H1 (cell line): ENCODE data around the gene THAP4. TPM values are rescaled to one million over a fixed set of nuclear protein-coding genes. Genes with fewer than 3 reads are reported as not detected.

ENCODE experiments used
- CTCF ChIA-PET: fragments of 300-600 bp; sonication (Branson Sonifier 250); formaldehyde crosslinking; loops from one replicate; lab custom pipeline; 2021; ENCODE audit not compliant: partially characterized antibody; lab: Charles Lee
- POLR2A ChIA-PET: fragments of 300-600 bp; sonication (Branson Sonifier 250); formaldehyde crosslinking; loops from one replicate; lab custom pipeline; 2021; ENCODE audit warnings: inconsistent platforms; ENCODE audit not compliant: partially characterized antibody; lab: Charles Lee
- DNase-seq, 2 experiments: peaks; one replicate each; pipeline versions ENCODE4 v3.0.0 to v3.0.0-alpha.2; 2010 to 2022; ENCODE audit warnings: low spot score in 2 of 2, low read depth in 1 of 2, mixed read lengths in 1 of 2
- FAIRE-seq: peaks from 2 replicates; lab custom pipeline; 2011; peaks lifted over from hg19 to GRCh38; lab: Jason Lieb, UNC
- H2AFZ ChIP-seq: 2 replicates; pipeline ENCODE4 v1.8.1; 2012; ENCODE audit warnings: low read length, inconsistent platforms
- H2AK5ac ChIP-seq: 2 replicates; pipeline ENCODE4 v1.6.1; 2013; ENCODE audit warnings: low read depth, low read length
- H2BK120ac ChIP-seq: replicated peaks from 2 replicates; pipeline ENCODE3; 2013; ENCODE audit warnings: low read depth, low read length, inconsistent platforms
- H2BK12ac ChIP-seq: 2 replicates; pipeline ENCODE4 v1.6.1; 2013; ENCODE audit warnings: low read depth, low read length
- H2BK15ac ChIP-seq: 2 replicates; pipeline ENCODE4 v1.6.1; 2013; ENCODE audit warnings: low read length
- H2BK20ac ChIP-seq: 2 replicates; pipeline ENCODE4 v1.6.1; 2013; ENCODE audit warnings: low read length
- H2BK5ac ChIP-seq: 2 replicates; pipeline ENCODE4 v1.6.1; 2013; ENCODE audit warnings: low read depth, low read length
- H3K14ac ChIP-seq: 2 replicates; pipeline ENCODE4 v1.6.1; 2013; ENCODE audit warnings: inconsistent platforms; ENCODE audit not compliant: insufficient read length
- H3K18ac ChIP-seq: 2 replicates; pipeline ENCODE4 v1.6.1; 2013; ENCODE audit warnings: low read length; ENCODE audit errors: extremely low read depth
- H3K23ac ChIP-seq: 2 replicates; pipeline ENCODE4 v1.6.1; 2013; ENCODE audit warnings: inconsistent platforms; ENCODE audit not compliant: insufficient read length
- H3K23me2 ChIP-seq: 2 replicates; pipeline ENCODE4 v1.6.1; 2013; ENCODE audit warnings: low read depth, low read length
- H3K27ac ChIP-seq: 2 replicates; pipeline ENCODE4 v1.6.1; 2011; ENCODE audit warnings: low read depth, low read length, inconsistent platforms
- H3K27me3 ChIP-seq, 4 experiments: replicated peaks in 1 of 4; 1 replicate in 1 of 4; 2 replicates in 3 of 4; pipeline versions ENCODE4 v1.6.1 to v1.8.1; 2011 to 2013; ENCODE audit warnings: low read length in 3 of 4, mild to moderate bottlenecking in 3 of 4, inconsistent platforms in 2 of 4, mixed read lengths in 2 of 4, moderate library complexity in 1 of 4; ENCODE audit not compliant: control insufficient read depth in 3 of 4, insufficient read depth in 3 of 4; ENCODE audit errors: extremely low read depth in 1 of 4
- H3K36me3 ChIP-seq, 4 experiments: 2 replicates each; pipeline versions ENCODE4 v1.6.1 to v1.8.1; 2011 to 2013; ENCODE audit warnings: mild to moderate bottlenecking in 4 of 4, low read length in 3 of 4, moderate library complexity in 2 of 4, control low read depth in 1 of 4, inconsistent platforms in 1 of 4; ENCODE audit not compliant: insufficient read depth in 4 of 4, control insufficient read depth in 2 of 4
- H3K4ac ChIP-seq: replicated peaks from 2 replicates; pipeline ENCODE3; 2013; ENCODE audit warnings: low read length, low read depth, mixed read lengths, inconsistent platforms; ENCODE audit not compliant: insufficient read length
- H3K4me1 ChIP-seq, 4 experiments: replicated peaks in 1 of 4; 1 replicate in 1 of 4; 2 replicates in 3 of 4; pipeline versions ENCODE4 v1.6.1 to v1.8.1; 2011 to 2013; ENCODE audit warnings: low read length in 3 of 4, inconsistent platforms in 2 of 4, mixed read lengths in 1 of 4; ENCODE audit not compliant: insufficient read depth in 4 of 4, control insufficient read depth in 3 of 4
- H3K4me2 ChIP-seq, 2 experiments: 2 replicates each; pipeline versions ENCODE4 v1.6.1 to v1.8.1; 2011 to 2013; ENCODE audit warnings: low read depth in 2 of 2, low read length in 2 of 2, control low read depth in 1 of 2, inconsistent platforms in 1 of 2, mild to moderate bottlenecking in 1 of 2; ENCODE audit not compliant: insufficient read depth in 1 of 2
- H3K4me3 ChIP-seq, 4 experiments: fragments of 200-600, 300-600 bp in 1 of 4; sonication (generic), shearing (Covaris generic), sonication (Bioruptor Twin) in 1 of 4; 2 replicates each; pipeline versions ENCODE4 v1.5.1 to v1.8.1; 2011 to 2016; ENCODE audit warnings: low read length in 4 of 4, low read depth in 3 of 4, control low read depth in 2 of 4, inconsistent platforms in 2 of 4, mild to moderate bottlenecking in 2 of 4, mixed read lengths in 1 of 4, moderate library complexity in 1 of 4; ENCODE audit not compliant: insufficient read depth in 2 of 4; ENCODE audit errors: extremely low read depth in 1 of 4
- H3K56ac ChIP-seq: replicated peaks from 2 replicates; pipeline ENCODE3; 2013; ENCODE audit warnings: low read depth, mild to moderate bottlenecking, mixed read lengths, low read length, inconsistent platforms; ENCODE audit not compliant: insufficient read length
- H3K79me1 ChIP-seq: 2 replicates; pipeline ENCODE4 v1.6.1; 2013; ENCODE audit warnings: low read depth, low read length, control low read depth
- H3K79me2 ChIP-seq, 2 experiments: 2 replicates each; pipeline versions ENCODE4 v1.6.1 to v1.8.1; 2012 to 2013; ENCODE audit warnings: low read length in 2 of 2, mild to moderate bottlenecking in 2 of 2, inconsistent platforms in 1 of 2; ENCODE audit not compliant: insufficient read depth in 2 of 2, control insufficient read depth in 1 of 2
- H3K9ac ChIP-seq, 4 experiments: replicated peaks in 1 of 4; 1 replicate in 1 of 4; 2 replicates in 3 of 4; pipeline versions ENCODE4 v1.6.1 to v1.8.1; 2011 to 2013; ENCODE audit warnings: low read depth in 3 of 4, low read length in 3 of 4, control low read depth in 2 of 4, mild to moderate bottlenecking in 2 of 4, moderate library complexity in 2 of 4, inconsistent platforms in 1 of 4; ENCODE audit errors: extremely low read depth in 1 of 4
- H3K9me3 ChIP-seq, 2 experiments: 2 replicates each; pipeline versions ENCODE4 v1.6.1 to v1.8.1; 2012 to 2013; ENCODE audit warnings: mild to moderate bottlenecking in 2 of 2, moderate library complexity in 2 of 2, control low read depth in 1 of 2, inconsistent platforms in 1 of 2, low read depth in 1 of 2, low read length in 1 of 2, mixed read lengths in 1 of 2; ENCODE audit not compliant: insufficient read depth in 2 of 2
- H4K20me1 ChIP-seq, 2 experiments: replicated peaks in 1 of 2; 2 replicates each; pipeline versions ENCODE3 to v1.8.1; 2011 to 2013; ENCODE audit warnings: inconsistent platforms in 2 of 2, low read length in 2 of 2, mild to moderate bottlenecking in 1 of 2; ENCODE audit not compliant: insufficient read depth in 2 of 2, control insufficient read depth in 1 of 2
- H4K5ac ChIP-seq: 2 replicates; pipeline ENCODE4 v1.6.1; 2013; ENCODE audit warnings: low read length, low read depth, mixed read lengths, inconsistent platforms; ENCODE audit not compliant: insufficient read length
- H4K8ac ChIP-seq: 2 replicates; pipeline ENCODE4 v1.8.0; 2013; ENCODE audit warnings: mild to moderate bottlenecking, moderate library complexity, low read length, inconsistent platforms; ENCODE audit not compliant: insufficient read depth; ENCODE audit errors: extremely low read depth
- H4K91ac ChIP-seq: replicated peaks from 2 replicates; pipeline ENCODE3; 2013; ENCODE audit warnings: low read length, mixed read lengths, inconsistent platforms; ENCODE audit not compliant: insufficient read length
- CBX8 ChIP-seq: fragments of 300-800, 300-1000 bp; sonication (generic); IDR thresholded peaks from 2 replicates; pipeline ENCODE4 v1.7.1; 2016; ENCODE audit warnings: low read depth, low read length, borderline replicate concordance
- WGBS, 2 experiments: shearing (Covaris generic) in 1 of 2; methylation state at CpG; one replicate each; pipeline versions ENCODE4 v1.1.6 to v1.1.7; 2013 to 2015; ENCODE audit warnings: low lambda C conversion rate in 2 of 2, mixed read lengths in 2 of 2, inconsistent platforms in 1 of 2, low coverage in 1 of 2, missing lambda C conversion rate in 1 of 2; ENCODE audit not compliant: insufficient replicate concordance in 2 of 2, insufficient coverage in 1 of 2, insufficient read length in 1 of 2; ENCODE audit errors: extremely low coverage in 1 of 2, missing lambda C conversion rate in 1 of 2; 5-methylcytosine and 5-hydroxymethylcytosine counted together
- polyA plus RNA-seq, 7 experiments: library from polyadenylated mRNA; depleted of rRNA in 3 of 7; stranded (reverse) in 5 of 7; unstranded in 2 of 7; fragments of >200 nt in 5 of 7; fragments of 200-250 nt in 2 of 7; gene quantifications; 1 replicate in 5 of 7; 2 replicates in 1 of 7; 4 replicates in 1 of 7; pipeline versions ENCODE4 v1.2.1 to v1.2.3, GENCODE V29; 2011 to 2013; ENCODE audit warnings: missing spikeins in 2 of 7, mixed read lengths in 2 of 7
- total RNA-seq: library from RNA; stranded (reverse); fragmentation: NEBNext Ultra II Directional; extraction: Animal tissue kit (Norgen Biotek cat#: 25700); gene quantifications from 2 replicates; pipeline ENCODE4 v1.2.1, GENCODE V29; 2021

THAP4 gene
- total and polyA plus RNA-seq, 2 of the 8 experiments (the other 6 are each of a cell fraction or from before 2014, with no cell fraction given) = 78.9 to 83.6 TPM

- ChIA-PET POLR2A (no interaction called here), CTCF (interaction anchor here (0.6 kb wide), 1 partner anchor 11 kb away, joined by 3 read pairs; no protein-coding TSS in a partner anchor)
- Histone ChIP-seq H2BK12ac (no peak overlapping the region), H2AFZ (no peak overlapping the region), H3K36me3 (peaks cover 5 to 40% (median 24%) of the 10 kb centered on the region in 4 experiments; a peak in 7 of 8 replicates), H3K4me1 (peaks cover 2 to 11% (median 4%) of the 10 kb centered on the region in 4 experiments), H2AK5ac (no peak overlapping the region), H3K23me2 (no peaks in the 10 kb centered on the region), H3K56ac (no peak overlapping the region), H4K91ac (no peak overlapping the region), H4K5ac (no peak overlapping the region), H3K9ac (no peak overlapping the region), H2BK120ac (no peak overlapping the region), H3K27ac (no peak overlapping the region), H3K18ac (no peak overlapping the region), H3K4ac (no peak overlapping the region), H3K27me3 (no peaks in the 10 kb centered on the region), H3K79me2 (peaks cover 6 to 33% of the 10 kb centered on the region in 2 experiments; a peak in 3 of 4 replicates), H3K4me2 (no peak overlapping the region), H3K14ac (no peak overlapping the region), H2BK20ac (no peak overlapping the region), H4K20me1 (peaks cover 23 to 27% of the 10 kb centered on the region in 2 experiments), H4K8ac (no peak overlapping the region), H3K9me3 (no peaks in the 10 kb centered on the region), H3K23ac (no peak overlapping the region), H2BK15ac (no peak overlapping the region), H3K4me3 (no peak overlapping the region), H2BK5ac (no peak overlapping the region), H3K79me1 (peaks cover 10% of the 10 kb centered on the region)
- no peak for FAIRE-seq
- no peak for TF ChIP-seq CBX8
- no peak for DNase-seq
- WGBS, 2 experiments = 90% methylated on average over 13 of the region's 13 CpGs; no CpG with 5 or more reads in 1 of the 2 experiments
Observed at GRCh38 chr2:241653210-241653750, 16.3 kb upstream of the THAP4 start.
